ENCODE results near the gene GAB3.

GAB3 gene

GRCh38 chrX:154727418-154727817 is 23.5 kb downstream of the GAB3 start:
- TF ChIP-seq TOX (CRISPR knock-in tag; IDR thresholded peaks at IDR 0.05; ENCODE audit: borderline replicate concordance) (no peak), CSDC2 (CRISPR knock-in tag; IDR thresholded peaks at IDR 0.05) (no peak), ZC3H10 (CRISPR knock-in tag; IDR thresholded peaks at IDR 0.05) (no peak), PATZ1 (CRISPR knock-in tag; IDR thresholded peaks at IDR 0.05; ENCODE audit: borderline replicate concordance) (no peak), ZNF70 (CRISPR knock-in tag; IDR thresholded peaks at IDR 0.05) (no peak), TSHZ2 (CRISPR knock-in tag; IDR thresholded peaks at IDR 0.05) (no peak), ZNF565 (CRISPR knock-in tag; conservative IDR thresholded peaks at IDR 0.05; ENCODE audit: low read depth) (no peak), ZNF8 (CRISPR knock-in tag; IDR thresholded peaks at IDR 0.05) (no peak), ISL1 (CRISPR knock-in tag; IDR thresholded peaks at IDR 0.05) (no peak), BACH2 (CRISPR knock-in tag; IDR thresholded peaks at IDR 0.05; ENCODE audit: borderline replicate concordance) (no peak), PPARA (CRISPR knock-in tag; IDR thresholded peaks at IDR 0.05; ENCODE audit: borderline replicate concordance) (no peak)
- peak; percentile 39 for ATAC-seq

- no peak for ATAC-seq
- TF ChIP-seq ZFP3 (CRISPR knock-in tag; IDR thresholded peaks at IDR 0.05) (no peak), ZNF565 (CRISPR knock-in tag; conservative IDR thresholded peaks at IDR 0.05; ENCODE audit: low read depth) (no peak), TOX (CRISPR knock-in tag; IDR thresholded peaks at IDR 0.05; ENCODE audit: borderline replicate concordance) (no peak), OSR1 (CRISPR knock-in tag; IDR thresholded peaks at IDR 0.05) (no peak), CSDC2 (CRISPR knock-in tag; IDR thresholded peaks at IDR 0.05) (no peak)
Measured at GRCh38 chrX:154724993-154725756, 25.7 kb downstream of the GAB3 start.

- no peak for TF ChIP-seq BACH2 (CRISPR knock-in tag; IDR thresholded peaks at IDR 0.05; ENCODE audit: borderline replicate concordance)
- TF ChIP-seq CSRNP3 (CRISPR knock-in tag; IDR thresholded peaks at IDR 0.05): no peak
- no peak for TF ChIP-seq PPARA (CRISPR knock-in tag; IDR thresholded peaks at IDR 0.05; ENCODE audit: borderline replicate concordance)
- no peak for TF ChIP-seq ARNTL (CRISPR knock-in tag; IDR thresholded peaks at IDR 0.05; ENCODE audit: borderline replicate concordance, low read depth)
- TF ChIP-seq ZNF565 (CRISPR knock-in tag; conservative IDR thresholded peaks at IDR 0.05; ENCODE audit: low read depth): no peak
- TF ChIP-seq ZFP3 (CRISPR knock-in tag; IDR thresholded peaks at IDR 0.05): no peak
- TF ChIP-seq TOX (CRISPR knock-in tag; IDR thresholded peaks at IDR 0.05; ENCODE audit: borderline replicate concordance): no peak
- TF ChIP-seq TCF4 (CRISPR knock-in tag; IDR thresholded peaks at IDR 0.05; ENCODE audit: borderline replicate concordance): no peak
- TF ChIP-seq ZNF8 (CRISPR knock-in tag; IDR thresholded peaks at IDR 0.05): no peak
- TF ChIP-seq SNAI2 (CRISPR knock-in tag; IDR thresholded peaks at IDR 0.05): no peak
- TF ChIP-seq POU6F1 (CRISPR knock-in tag; IDR thresholded peaks at IDR 0.05; ENCODE audit: borderline replicate concordance, low read depth): no peak
- no peak for TF ChIP-seq CSDC2 (CRISPR knock-in tag; IDR thresholded peaks at IDR 0.05)
- ATAC-seq: no peak
Measured at GRCh38 chrX:154721155-154721554, 29.7 kb downstream of the GAB3 start.

- TF ChIP-seq ARNTL (CRISPR knock-in tag; IDR thresholded peaks at IDR 0.05; ENCODE audit: borderline replicate concordance, low read depth): no peak
- no peak for TF ChIP-seq POU6F1 (CRISPR knock-in tag; IDR thresholded peaks at IDR 0.05; ENCODE audit: borderline replicate concordance, low read depth)
- no peak for TF ChIP-seq TOX (CRISPR knock-in tag; IDR thresholded peaks at IDR 0.05; ENCODE audit: borderline replicate concordance)
- no peak for TF ChIP-seq ESRRG (CRISPR knock-in tag; IDR thresholded peaks at IDR 0.05)
- TF ChIP-seq ZFP30 (CRISPR knock-in tag; IDR thresholded peaks at IDR 0.05): no peak
- TF ChIP-seq GLIS3 (CRISPR knock-in tag; IDR thresholded peaks at IDR 0.05): no peak
- no peak for TF ChIP-seq OSR1 (CRISPR knock-in tag; IDR thresholded peaks at IDR 0.05)
- TF ChIP-seq ZNF565 (CRISPR knock-in tag; conservative IDR thresholded peaks at IDR 0.05; ENCODE audit: low read depth): no peak
- no peak for TF ChIP-seq ZFP3 (CRISPR knock-in tag; IDR thresholded peaks at IDR 0.05)
- TF ChIP-seq ZNF70 (CRISPR knock-in tag; IDR thresholded peaks at IDR 0.05): no peak
- TF ChIP-seq SNAI2 (CRISPR knock-in tag; IDR thresholded peaks at IDR 0.05): no peak
- TF ChIP-seq ZC3H10 (CRISPR knock-in tag; IDR thresholded peaks at IDR 0.05): no peak
- TF ChIP-seq ISL1 (CRISPR knock-in tag; IDR thresholded peaks at IDR 0.05): no peak
- no peak for TF ChIP-seq ZNF8 (CRISPR knock-in tag; IDR thresholded peaks at IDR 0.05)
- no peak for TF ChIP-seq RARB (CRISPR knock-in tag; IDR thresholded peaks at IDR 0.05)
- TF ChIP-seq TCF4 (CRISPR knock-in tag; IDR thresholded peaks at IDR 0.05; ENCODE audit: borderline replicate concordance): no peak
- TF ChIP-seq CSDC2 (CRISPR knock-in tag; IDR thresholded peaks at IDR 0.05): no peak
- TF ChIP-seq PATZ1 (CRISPR knock-in tag; IDR thresholded peaks at IDR 0.05; ENCODE audit: borderline replicate concordance): no peak
- ATAC-seq: no peak
Measured at GRCh38 chrX:154720067-154720466, 30.8 kb downstream of the GAB3 start.
